IPS-NIHi11 (cell line): ENCODE measurements around the gene SMAP1.
"Not testable (repeated sequence)": the region's sequence is repeated elsewhere in the genome, so short reads cannot be mapped to it uniquely, and the experiment has no call there.

Source experiments
- DNase-seq: peaks from one replicate; pipeline ENCODE4 v3.0.0; 2012; ENCODE audit warnings: mixed read lengths, low spot score

The SMAP1 gene

DNA sequence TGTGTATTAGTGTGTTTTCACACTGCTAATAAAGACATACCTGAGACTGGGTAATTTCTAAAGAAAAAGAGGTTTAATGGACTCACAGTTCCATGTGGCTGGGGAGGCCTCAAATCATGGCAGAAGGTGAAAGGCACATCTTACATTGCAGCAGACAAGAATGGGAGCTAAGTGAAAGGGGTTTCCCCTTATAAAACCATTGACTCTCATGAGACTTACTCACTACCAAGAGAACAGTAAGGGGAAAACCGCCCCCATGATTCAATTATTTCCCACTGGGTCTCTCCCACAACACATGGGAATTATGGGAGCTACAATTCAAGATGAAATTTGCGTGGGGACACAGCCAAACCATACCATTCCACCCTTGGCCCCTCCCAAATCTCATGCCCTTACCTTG lies 73.1 kb downstream of the SMAP1 start:
- DNase-seq: not testable (repeated sequence)

DNA sequence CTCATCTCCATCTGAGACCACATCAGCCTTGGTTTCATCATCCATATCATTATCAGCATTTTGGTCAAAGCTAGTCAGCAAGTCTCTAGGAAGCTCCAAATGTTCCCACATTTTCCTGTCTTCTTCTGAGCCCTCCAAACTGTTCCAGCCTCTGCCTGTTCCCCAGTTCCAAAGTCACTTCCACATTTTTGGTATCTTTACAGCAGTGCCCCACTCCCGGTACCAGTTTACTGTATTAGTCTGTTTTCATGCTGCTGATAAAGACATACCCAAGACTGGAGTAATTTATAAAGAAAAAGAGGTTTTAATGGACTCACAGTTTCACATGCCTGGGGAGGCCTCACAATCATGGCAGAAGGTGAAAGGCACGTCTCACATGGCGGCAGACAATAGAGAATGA lies 74.8 kb downstream of the SMAP1 start:
- not testable (repeated sequence) for DNase-seq

DNA sequence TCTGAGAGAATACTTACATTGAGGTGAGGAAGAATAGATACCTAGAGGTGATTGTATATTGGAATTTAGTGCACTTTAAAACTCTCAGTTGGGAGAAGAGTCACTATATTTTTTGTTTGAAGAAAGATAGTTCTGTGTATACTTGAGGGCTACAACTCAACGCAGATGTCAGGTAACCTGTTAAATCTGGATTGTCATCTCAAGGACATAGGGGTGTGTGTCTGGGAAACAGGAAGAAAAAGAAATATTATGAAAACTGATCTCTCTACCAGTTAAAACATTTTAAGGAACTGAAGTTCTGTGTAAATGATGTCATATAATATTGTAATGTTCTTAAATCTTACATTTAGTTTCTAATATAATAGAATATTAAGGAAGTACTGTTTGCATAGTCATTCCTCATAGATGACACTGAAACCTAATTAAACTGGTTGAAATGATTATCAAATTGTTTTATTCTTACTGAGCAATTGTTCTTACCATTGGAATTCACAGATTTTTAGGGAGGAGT lies 86.2 kb downstream of the SMAP1 start:
- DNase-seq: no peak

DNA sequence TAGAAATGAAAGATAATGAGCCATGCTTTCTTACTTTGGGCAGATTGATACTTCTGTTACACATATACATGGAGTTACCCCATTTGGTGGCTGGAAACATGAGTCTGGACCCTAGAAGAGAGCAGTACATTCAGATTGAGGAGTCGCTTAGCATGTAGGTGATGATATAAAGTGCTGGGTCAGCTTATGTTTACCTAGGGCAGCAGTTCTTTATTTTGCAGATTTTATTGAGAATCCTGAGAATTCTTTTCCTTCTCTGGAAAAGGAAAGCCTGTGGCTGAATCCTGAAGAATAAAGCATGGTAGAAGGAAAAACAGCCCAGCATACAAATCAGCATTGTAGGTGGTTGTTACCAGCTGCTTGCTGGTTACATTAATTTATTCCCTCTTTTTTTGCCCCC lies 91.2 kb downstream of the SMAP1 start:
- DNase-seq: peak; percentile 11

- DNase-seq: no peak
Measured at GRCh38 chr6:70763754-70764510, 96.2 kb downstream of the SMAP1 start.

DNA sequence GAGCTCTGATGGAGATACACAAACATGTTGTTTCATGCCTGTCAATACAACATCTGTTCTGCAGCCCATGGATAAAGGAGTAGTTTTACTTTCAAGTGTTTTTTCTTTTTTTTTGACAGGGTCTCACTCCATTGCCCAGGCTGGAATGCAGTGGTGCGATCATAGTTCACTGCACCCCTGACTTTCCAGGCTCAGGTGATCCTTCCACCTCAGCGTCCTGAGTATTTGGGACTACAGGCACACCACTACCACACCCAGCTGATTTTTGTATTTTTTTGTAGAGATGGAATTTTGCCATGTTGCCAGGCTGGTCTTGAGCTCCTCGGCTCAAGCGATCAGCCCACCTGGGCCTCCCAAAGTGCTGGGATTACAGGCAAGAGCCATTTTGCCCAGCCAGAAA lies 97.0 kb downstream of the SMAP1 start:
- DNase-seq: no peak

DNA sequence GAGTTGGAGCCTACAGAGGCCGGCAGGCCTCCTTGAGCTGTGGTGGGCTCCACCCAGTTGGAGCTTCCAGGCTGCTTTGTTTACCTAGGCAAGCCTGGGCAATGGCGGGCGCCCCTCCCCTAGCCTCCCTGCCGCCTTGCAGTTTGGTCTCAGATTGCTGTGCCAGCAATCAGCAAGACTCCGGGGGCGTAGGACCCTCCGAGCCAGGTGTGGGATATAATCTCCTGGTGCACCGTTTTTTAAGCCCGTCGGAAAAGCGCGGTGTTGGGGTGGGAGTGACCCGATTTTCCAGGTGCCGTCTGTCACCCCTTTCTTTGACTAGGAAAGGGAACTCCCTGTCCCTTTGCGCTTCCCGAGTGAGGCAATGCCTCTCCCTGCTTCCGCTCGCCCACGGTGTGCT lies 103.7 kb downstream of the SMAP1 start:
- not testable (repeated sequence) for DNase-seq

DNA sequence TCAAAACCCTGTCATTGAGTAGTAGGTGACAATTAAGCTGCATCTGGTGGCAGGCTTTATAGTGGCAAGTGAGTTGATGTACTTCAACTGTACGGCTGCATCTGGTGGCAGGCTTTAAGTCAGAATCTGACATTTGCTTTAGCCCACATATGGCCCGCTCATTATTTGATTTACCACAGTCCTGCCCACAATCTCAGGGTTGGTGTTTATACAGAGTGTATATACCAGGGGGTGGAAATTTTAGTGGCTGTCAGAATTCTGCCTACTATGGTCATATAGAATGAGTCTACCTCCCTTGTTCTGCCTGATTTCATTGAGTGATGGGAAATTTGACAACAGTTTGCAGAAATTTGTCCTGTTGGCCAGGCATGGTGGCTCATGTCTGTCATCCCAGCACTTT lies 112.3 kb downstream of the SMAP1 start:
- no peak for DNase-seq

DNA sequence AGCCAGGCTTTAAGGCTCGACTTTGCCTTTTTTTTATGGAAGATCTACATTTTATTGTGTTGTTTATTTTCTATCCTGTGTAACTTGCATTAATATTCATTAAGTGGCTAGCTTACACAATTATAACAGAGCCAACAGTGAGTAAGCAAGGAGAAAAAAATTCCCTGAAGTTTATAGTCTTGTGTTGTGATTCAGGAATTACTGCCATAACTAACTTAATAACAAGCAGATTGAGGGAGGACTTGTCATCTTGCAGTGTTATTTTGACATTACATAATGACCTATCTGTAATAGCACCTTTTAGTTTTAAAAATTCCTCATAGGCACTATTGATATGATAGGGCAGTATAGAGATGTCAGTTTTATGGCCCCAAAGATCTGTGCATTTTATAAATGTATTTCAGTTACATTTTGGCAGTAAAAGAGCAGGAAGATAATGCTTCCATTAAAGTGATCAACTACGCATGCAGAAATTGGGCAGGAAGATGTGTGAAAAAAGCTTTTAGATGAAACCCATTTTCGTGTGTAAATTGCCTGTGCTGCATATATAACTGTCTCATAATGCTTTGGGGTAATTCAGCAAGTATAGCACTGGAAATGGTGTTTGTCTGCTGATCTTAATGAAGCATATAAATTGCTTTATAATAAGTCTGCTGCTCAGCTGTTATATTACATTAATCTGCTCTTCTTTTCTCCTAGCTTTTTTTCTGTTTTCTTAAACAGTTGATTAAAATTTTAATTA lies 123.0 kb downstream of the SMAP1 start:
- DNase-seq: no peak

DNA sequence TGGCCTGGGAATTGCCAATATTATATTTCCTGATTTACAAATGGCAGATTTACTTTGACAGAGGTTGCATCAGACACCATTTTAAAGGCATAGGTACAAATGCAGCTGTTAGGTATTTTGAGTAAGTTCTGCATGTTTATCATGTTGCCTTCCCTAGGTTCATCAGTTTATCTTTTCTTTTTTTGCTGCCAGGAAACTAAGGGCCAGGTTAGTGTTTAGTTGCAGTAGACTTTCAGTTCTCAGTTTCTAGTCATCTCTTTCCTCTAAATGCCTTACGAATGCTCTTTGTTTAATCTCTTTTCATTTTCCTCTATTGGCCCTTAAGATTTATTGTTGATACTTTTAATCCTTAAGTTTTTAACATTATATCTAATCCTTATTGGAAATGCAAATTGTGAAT lies 129.9 kb downstream of the SMAP1 start:
- no peak for DNase-seq

- DNase-seq: no peak
Measured at GRCh38 chr6:70806086-70806485, 138.4 kb downstream of the SMAP1 start.

- no peak for DNase-seq
Measured at GRCh38 chr6:70811788-70812187, 144.1 kb downstream of the SMAP1 start.

DNA sequence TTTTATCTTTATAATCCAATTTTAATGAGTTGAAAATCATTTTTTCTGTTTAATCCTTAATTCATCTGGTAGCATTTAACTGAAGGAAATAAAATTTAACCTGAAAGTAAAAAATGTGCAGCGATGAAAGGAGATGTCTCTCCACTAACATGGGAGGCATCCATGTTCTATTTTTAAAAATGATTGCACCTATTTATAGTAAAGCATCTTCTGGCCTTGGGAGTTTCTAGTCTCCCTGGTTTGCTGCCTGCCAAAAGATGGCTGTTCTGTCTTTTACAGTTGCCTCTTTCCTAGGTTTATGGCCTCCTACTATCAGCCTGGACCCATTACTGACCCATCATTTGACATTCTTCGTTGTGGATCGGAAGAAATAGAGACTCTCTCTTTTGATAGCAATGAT lies 146.2 kb downstream of the SMAP1 start:
- no peak for DNase-seq

DNA sequence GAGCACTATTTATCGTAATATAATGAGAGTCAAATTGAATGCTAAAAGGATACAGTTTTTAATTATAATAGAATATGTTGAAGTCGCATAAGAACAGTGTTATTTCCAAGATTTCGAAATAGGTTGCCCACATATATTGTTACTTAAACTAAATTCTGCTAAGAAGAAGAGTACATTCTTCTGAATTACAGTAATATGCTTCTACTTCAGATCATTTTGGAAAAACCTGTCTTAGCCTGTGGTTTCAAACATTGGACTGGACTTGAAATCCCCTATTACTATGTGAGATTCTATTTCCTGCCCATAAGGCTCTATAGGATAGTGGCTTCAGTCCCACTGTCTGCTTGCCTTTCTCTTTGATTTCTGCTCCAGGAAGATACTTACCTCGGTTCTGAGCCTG lies 152.0 kb downstream of the SMAP1 start:
- no peak for DNase-seq

GRCh38 chr6:70820778-70821177 lies 153.1 kb downstream of the SMAP1 start:
- DNase-seq: no peak

DNA sequence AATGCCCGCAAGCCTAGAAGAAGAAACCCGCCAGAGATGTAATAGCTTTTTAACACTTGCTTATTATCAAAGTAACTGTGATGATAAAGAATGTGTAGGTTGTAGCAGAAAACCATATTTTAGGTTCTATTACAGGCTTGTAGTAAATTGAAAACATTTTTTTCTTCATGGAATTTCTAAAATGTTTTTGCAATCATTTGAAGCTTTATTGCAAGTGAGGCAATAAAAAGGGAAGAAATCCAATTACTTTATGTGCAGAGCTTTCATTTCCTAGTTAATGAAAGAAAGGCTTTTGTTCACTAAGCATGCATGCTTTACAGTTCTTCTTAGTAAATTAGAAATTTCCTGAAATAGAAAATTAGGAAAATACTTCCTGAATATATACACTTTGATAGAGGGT lies 154.1 kb downstream of the SMAP1 start:
- DNase-seq: no peak

- DNase-seq: no peak
Measured at GRCh38 chr6:70823651-70824050, 156.0 kb downstream of the SMAP1 start.

DNA sequence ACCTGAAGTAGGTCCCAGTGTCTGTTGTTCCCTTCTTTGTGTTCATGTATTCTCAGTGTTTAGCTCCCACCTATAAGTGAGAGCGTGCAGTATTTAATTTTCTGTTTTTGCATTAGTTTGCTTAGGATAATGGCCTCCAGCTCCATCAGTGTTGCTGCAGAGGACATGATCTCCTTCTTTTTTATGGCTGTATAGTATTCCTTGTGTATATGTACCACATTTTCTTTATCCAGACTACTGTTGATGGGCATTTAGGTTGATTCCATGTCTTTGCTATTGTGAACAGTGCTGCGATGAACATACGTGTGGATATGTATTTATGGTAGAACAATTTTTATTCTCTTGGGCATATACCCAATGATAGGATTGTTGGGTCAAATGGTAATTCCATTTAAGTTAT lies 163.7 kb downstream of the SMAP1 start:
- DNase-seq: no peak

DNA sequence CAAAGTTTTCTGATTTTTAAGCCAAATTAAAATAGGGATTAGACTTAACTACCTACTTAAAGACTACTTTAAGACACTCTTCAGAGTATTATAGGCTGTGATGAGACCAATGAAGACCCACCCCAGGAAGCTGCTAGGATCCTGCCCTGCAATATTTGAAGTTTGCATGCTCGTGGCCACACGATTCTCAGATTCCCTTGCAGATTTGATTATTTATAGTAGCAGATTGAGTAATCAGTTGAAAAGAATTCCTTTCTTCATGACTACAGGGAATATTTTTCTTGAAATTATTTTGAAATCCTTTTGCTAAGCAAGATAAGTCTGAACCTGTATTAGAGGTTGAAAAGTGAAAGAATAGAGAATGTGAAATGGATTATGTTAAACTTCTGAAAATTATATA lies 166.8 kb downstream of the SMAP1 start:
- DNase-seq: no peak

DNA sequence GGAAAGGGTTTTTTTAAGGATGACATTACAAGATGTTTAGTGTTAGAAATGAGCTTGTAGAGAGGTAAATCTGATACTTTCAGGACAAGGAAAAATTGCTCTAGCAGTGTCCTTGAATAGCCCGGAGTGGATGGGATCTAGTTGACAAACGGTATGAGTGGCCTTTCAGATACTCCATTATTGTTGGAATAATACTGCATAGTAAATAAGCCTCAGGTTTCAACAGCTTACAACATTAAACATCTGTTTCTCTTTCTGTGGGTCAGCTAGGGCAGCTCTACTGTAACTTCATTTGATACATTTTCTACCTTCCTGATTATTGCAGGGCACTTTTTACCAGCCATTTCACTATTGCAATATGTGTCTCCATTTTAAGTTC lies 171.2 kb downstream of the SMAP1 start:
- DNase-seq: no peak

DNA sequence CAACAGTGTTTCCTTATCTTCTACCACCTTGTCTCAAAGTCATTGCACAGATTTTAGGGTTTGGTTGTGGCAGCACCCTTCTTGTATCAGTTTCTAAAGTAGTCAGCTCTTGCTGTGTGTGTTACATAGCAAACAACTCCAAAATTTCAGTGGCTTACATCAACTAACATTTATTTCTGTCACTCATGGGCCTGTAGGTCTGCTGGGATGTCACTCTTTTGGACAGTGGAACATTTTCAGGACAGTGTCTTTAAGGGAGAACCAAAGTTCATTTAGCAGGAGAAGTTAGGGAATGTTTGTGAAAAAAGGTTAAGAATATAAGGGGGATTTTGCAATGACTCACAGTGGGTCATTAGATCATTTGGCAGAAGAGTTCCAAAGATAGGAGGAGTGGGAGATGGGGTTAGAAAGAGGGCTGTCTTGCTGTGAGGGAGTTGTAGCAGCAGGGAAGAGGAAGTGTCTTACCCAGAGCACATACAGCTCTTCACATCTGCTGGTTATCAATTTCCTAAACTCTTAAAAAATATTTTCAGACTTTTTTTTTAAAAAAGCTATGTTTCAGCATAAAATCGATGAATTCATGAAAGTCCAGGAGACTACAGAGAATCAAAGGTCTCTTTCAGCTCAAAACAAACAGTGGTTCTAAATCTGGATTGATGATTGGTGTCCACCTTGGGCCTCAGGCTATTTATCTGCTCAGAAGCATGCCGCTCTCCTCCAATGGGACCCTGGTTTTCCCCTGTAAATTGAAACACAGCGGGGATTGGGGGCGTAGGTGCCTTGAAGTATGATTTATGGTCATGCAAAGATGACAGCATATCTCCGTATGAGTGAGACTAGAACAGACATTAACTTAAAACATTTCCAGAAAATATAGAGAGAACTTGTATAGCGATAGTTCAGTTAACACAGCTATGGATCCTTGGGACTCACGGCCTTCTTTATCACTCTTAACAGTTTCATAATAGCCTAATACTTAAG lies 171.9 kb downstream of the SMAP1 start:
- no peak for DNase-seq

- no peak for DNase-seq
Measured at GRCh38 chr6:70841112-70841511, 173.4 kb downstream of the SMAP1 start.
